ENCODE measurements around the gene OR52H1. TPM values are rescaled to one million over a fixed set of nuclear protein-coding genes. Genes with fewer than 3 reads are reported as not detected.

The OR52H1 gene
- total RNA-seq, 2 donors from 2014 or later = not detected

DNA sequence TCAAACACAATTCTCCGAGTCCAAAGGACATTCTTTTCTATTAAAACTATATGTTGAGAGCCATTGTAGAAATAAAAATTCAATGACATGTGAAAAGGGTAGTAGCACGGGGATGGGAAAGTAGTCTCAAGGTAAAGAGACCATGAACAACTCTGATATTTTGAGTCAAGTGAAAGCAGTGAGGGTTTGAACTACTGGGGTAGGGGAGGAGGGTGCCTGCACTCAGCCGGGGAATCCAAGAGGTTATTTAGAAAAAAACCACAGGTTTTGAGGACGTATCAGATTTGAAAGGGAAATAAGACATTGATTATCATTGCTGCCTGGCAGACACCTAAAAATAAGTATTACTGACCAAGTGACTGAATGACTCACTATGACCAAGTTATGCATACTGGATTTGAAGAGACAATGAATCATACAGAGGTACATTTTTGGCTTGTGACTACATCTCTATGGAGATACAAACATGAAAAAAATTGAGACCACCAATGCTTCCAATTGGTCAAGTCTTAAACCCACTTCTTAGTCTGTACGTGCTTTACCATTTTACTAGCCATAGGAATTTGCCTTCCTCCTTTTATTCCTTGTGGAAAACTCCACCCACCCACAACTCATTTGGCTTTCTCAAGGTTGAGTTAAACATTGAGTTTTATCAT is 2.2 kb upstream of the OR52H1 start:
- no peak overlapping the region for H3K27ac ChIP-seq (ENCODE audit: low read depth, low read length)
- no peak overlapping the region for H3K4me3 ChIP-seq (ENCODE audit: low read length)
- Mint-ChIP-seq H3K9me3 (no peaks in the 10 kb centered on the region), H3K27ac (no peak overlapping the region), H3K4me1 (no peaks in the 10 kb centered on the region), H3K36me3 (ENCODE audit: low read depth) (no peaks in the 10 kb centered on the region), H3K27me3 (ENCODE audit: insufficient read depth) (no peaks in the 10 kb centered on the region), H3K4me3 (no peak overlapping the region)
- H3K4me1 ChIP-seq (ENCODE audit: control insufficient read depth, insufficient read depth, low read length) = no peaks in the 10 kb centered on the region
- no peaks in the 10 kb centered on the region for H3K27me3 ChIP-seq (ENCODE audit: control insufficient read depth, insufficient read depth, low read length, poor library complexity, severe bottlenecking)
- no peak overlapping the region for H3K9ac ChIP-seq (ENCODE audit: extremely low read depth, low read length, poor library complexity, severe bottlenecking)
- 83 to 87% methylated on average over 4 to 5 of the region's 5 CpGs for WGBS, 2 experiments (ENCODE audit: insufficient coverage in 1 of 2, insufficient read length in 1 of 2)
- TF ChIP-seq, protein P1, sequence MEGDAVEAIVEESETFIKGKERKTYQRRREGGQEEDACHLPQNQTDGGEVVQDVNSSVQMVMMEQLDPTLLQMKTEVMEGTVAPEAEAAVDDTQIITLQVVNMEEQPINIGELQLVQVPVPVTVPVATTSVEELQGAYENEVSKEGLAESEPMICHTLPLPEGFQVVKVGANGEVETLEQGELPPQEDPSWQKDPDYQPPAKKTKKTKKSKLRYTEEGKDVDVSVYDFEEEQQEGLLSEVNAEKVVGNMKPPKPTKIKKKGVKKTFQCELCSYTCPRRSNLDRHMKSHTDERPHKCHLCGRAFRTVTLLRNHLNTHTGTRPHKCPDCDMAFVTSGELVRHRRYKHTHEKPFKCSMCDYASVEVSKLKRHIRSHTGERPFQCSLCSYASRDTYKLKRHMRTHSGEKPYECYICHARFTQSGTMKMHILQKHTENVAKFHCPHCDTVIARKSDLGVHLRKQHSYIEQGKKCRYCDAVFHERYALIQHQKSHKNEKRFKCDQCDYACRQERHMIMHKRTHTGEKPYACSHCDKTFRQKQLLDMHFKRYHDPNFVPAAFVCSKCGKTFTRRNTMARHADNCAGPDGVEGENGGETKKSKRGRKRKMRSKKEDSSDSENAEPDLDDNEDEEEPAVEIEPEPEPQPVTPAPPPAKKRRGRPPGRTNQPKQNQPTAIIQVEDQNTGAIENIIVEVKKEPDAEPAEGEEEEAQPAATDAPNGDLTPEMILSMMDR (conservative IDR thresholded peaks at IDR 0.05) = no peak
- no peak for DNase-seq
- no peaks in the 10 kb centered on the region for H3K36me3 ChIP-seq (ENCODE audit: control insufficient read depth, insufficient read depth, low read length)
- H3K9me3 ChIP-seq (ENCODE audit: control insufficient read depth, low read length) = no peaks in the 10 kb centered on the region

DNA sequence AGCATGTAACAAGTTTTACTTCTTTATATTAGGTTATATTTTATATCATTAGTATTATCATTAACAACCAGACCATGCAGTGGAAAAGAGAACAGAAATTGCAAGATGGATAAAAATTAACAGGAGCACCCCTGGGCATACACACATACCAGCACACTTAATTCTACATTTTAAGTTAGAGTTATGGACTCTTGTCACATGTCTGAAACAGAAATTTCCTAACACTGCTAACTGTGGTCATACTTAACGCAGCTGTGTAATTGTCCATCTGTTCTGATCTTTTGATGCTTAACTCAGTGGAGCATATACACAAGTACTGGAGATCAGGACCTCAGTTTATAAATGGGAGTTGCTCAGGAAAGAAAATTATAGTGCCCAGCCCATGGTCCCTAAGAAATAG is 358 bp downstream of the OR52H1 start:
- Mint-ChIP-seq H3K4me3 (no peak overlapping the region), H3K27me3 (ENCODE audit: insufficient read depth) (no peaks in the 10 kb centered on the region), H3K27ac (no peak overlapping the region), H3K36me3 (ENCODE audit: low read depth) (no peaks in the 10 kb centered on the region), H3K4me1 (no peaks in the 10 kb centered on the region), H3K9me3 (no peaks in the 10 kb centered on the region)
- Histone ChIP-seq H3K9ac (ENCODE audit: extremely low read depth, low read length, poor library complexity, severe bottlenecking) (no peak overlapping the region), H3K36me3 (ENCODE audit: control insufficient read depth, insufficient read depth, low read length) (no peaks in the 10 kb centered on the region), H3K9me3 (ENCODE audit: control insufficient read depth, low read length) (no peaks in the 10 kb centered on the region), H3K4me1 (ENCODE audit: control insufficient read depth, insufficient read depth, low read length) (no peaks in the 10 kb centered on the region), H3K27ac (ENCODE audit: low read depth, low read length) (no peak overlapping the region), H3K27me3 (ENCODE audit: control insufficient read depth, insufficient read depth, low read length, poor library complexity, severe bottlenecking) (no peaks in the 10 kb centered on the region), H3K4me3 (ENCODE audit: low read length) (no peak overlapping the region)
- TF ChIP-seq, protein P1 (conservative IDR thresholded peaks at IDR 0.05) = no peak
- WGBS, 2 experiments (ENCODE audit: insufficient coverage in 1 of 2, insufficient read length in 1 of 2) = 94 to 100% methylated on average over 1 of the region's 1 CpG
- no peak for DNase-seq

DNA sequence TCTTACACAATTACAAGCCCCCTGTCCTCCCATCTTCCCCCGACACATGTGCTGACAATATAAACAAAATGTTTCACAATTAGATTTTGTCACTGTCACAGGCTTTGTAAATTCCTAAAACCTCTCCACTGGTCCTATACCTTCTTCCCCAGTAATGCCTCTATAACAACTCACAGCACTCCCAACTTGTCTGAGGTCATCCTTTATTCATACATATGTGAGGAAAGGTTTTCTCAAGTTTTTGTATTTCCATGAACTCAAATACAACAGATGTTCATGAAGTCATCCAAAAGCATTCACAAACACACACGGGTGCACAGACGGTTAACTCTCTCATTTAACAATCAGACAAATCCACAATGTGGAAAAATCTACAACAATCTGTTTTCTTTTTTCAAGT is 1.9 kb downstream of the OR52H1 start:
- no peak overlapping the region for H3K27ac Mint-ChIP-seq
- Histone ChIP-seq H3K27ac (ENCODE audit: low read depth, low read length) (no peak overlapping the region), H3K27me3 (ENCODE audit: control insufficient read depth, insufficient read depth, low read length, poor library complexity, severe bottlenecking) (no peaks in the 10 kb centered on the region), H3K9ac (ENCODE audit: extremely low read depth, low read length, poor library complexity, severe bottlenecking) (no peak overlapping the region), H3K9me3 (ENCODE audit: control insufficient read depth, low read length) (no peaks in the 10 kb centered on the region), H3K4me1 (ENCODE audit: control insufficient read depth, insufficient read depth, low read length) (no peaks in the 10 kb centered on the region), H3K36me3 (ENCODE audit: control insufficient read depth, insufficient read depth, low read length) (no peaks in the 10 kb centered on the region), H3K4me3 (ENCODE audit: low read length) (no peak overlapping the region)
- TF ChIP-seq, protein P1 (conservative IDR thresholded peaks at IDR 0.05) = no peak
- no peak overlapping the region for H3K4me3 Mint-ChIP-seq
- no peak for DNase-seq
- H3K27me3 Mint-ChIP-seq (ENCODE audit: insufficient read depth) = no peaks in the 10 kb centered on the region
- no peaks in the 10 kb centered on the region for H3K4me1 Mint-ChIP-seq
- 92 to 100% methylated on average over 1 to 3 of the region's 3 CpGs for WGBS, 2 experiments (ENCODE audit: insufficient coverage in 1 of 2, insufficient read length in 1 of 2)
- no peaks in the 10 kb centered on the region for H3K9me3 Mint-ChIP-seq
- no peaks in the 10 kb centered on the region for H3K36me3 Mint-ChIP-seq (ENCODE audit: low read depth)
